ENCODE measurements around the gene RNF17.

DNA sequence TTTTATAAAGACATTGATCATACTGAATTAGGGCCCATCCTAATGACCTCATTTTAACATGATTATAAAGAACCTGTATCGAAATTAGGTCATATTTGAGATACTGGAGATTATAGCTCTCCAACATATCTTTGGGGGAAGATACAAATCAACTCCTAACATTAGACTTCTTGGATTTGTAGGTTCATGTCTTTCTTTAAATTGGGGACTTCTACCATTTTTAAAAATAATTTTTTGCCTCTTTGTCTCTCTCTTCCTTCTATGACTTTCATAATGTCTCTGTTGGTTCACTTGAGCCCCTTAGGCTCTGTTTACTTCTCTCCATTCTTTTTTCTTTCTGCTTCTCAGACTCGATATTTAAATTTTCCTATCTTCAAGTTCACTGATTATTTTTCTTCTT, 57.2 kb downstream of the RNF17 start:
- TF ChIP-seq, protein P1, sequence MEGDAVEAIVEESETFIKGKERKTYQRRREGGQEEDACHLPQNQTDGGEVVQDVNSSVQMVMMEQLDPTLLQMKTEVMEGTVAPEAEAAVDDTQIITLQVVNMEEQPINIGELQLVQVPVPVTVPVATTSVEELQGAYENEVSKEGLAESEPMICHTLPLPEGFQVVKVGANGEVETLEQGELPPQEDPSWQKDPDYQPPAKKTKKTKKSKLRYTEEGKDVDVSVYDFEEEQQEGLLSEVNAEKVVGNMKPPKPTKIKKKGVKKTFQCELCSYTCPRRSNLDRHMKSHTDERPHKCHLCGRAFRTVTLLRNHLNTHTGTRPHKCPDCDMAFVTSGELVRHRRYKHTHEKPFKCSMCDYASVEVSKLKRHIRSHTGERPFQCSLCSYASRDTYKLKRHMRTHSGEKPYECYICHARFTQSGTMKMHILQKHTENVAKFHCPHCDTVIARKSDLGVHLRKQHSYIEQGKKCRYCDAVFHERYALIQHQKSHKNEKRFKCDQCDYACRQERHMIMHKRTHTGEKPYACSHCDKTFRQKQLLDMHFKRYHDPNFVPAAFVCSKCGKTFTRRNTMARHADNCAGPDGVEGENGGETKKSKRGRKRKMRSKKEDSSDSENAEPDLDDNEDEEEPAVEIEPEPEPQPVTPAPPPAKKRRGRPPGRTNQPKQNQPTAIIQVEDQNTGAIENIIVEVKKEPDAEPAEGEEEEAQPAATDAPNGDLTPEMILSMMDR (IDR thresholded peaks at IDR 0.05), result no peak
- no peak for TF ChIP-seq EZH2phosphoT487 (IDR thresholded peaks at IDR 0.05)

Data from neural progenitor cell (in vitro differentiated cells).